ENCODE measurements around the gene UHRF2. TPM values are rescaled to one million over a fixed set of nuclear protein-coding genes. Genes with fewer than 3 reads are reported as not detected.

UHRF2 gene
- total RNA-seq, 2 donors from 2014 or later: 73.1 to 97.4 TPM

Other genes with a start within 250 kb of the UHRF2 start
- not detected for gene IL33, start 197.4 kb upstream of the UHRF2 start, total RNA-seq
- gene TPD52L3, start 84.8 kb upstream of the UHRF2 start, total RNA-seq: not detected
- 1 to 10 TPM in 1 of 2 donors, under 1 TPM in 1; 0.96 to 2.5 TPM for gene GLDC, start 232.5 kb downstream of the UHRF2 start, total RNA-seq